Inflammatory macrophage treated with lipopolysaccharide for 4 hours (primary cell): ENCODE measurements around the gene TNPO3.
A peak's percentile ranks its signal among the peaks of the same experiment; 100 is the strongest.
"Not testable (repeated sequence)": the region's sequence is repeated elsewhere in the genome, so short reads cannot be mapped to it uniquely, and the experiment has no call there.

Experiments
- DNase-seq: peaks from one replicate; pipeline ENCODE4 v3.0.0-alpha.2; 2020

The TNPO3 gene

DNA sequence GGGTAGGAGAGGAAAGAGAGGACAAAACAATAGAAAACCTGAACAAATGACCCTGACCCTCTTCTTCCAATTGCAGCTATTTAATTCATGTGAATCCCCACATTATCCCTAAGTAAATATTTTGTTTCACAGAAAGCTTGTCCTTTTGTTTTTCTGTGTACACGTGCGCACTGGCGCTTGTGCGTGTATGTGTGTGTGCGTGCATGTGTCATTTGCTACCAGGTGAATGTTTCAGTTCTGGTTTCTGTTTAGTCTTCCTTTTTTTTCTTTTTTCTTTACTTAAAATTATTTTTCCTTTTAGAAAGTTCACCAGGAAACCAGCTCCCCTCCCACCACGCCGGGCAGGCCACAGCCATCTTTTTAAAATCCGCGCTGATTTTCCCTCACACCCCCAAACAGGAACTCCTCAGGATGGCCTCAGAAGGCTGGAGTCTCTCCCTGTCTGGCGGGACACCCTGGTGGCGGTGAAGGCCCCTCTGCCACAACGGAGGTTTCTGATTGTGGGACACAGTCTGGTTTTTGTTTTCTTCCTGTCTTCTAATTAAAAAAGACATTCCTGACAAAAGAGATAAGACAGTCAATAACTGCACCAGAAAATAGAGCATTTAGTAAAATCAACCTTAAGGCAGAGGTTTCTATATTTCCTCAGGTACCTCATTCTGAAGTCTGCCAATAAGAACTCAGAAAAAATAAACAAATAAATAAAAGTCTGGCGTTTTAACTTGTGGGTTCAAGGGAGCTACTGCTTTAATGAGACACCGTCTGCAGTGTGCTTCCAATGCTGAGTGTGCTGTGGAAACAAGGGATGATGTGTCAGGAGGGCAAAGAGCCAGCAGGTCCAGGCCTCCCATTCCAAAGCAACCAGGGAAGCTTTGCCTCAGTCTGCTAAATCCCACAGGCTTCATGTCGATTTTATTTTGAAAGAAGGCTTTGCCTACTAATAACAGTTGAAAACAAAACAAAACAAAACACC is 99.8 kb downstream of the TNPO3 start:
- DNase-seq: no peak

- no peak for DNase-seq
Observed at GRCh38 chr7:128954150-128954549, 100.8 kb downstream of the TNPO3 start.

DNA sequence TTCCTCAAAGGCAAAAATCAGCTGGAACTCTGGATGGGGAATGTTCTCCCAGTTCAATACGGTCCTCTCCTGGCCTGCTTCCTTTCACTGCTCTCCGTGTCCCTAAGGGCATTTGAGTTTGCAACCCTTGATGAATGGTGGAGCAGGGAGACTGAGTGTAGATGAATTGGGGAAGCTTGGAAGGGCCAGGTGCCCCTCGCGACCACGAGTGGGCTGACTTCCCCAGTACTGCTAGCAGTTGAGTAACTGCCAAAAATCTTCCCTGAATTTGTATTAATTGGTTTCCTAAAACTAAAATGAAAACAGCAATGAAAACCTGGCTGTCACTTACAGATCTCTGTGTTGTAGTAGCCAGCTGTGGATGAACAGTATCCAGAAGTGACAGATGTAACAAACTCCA is 103.6 kb downstream of the TNPO3 start:
- DNase-seq: peak; percentile 30

- DNase-seq: peak; percentile 78
Observed at GRCh38 chr7:128948976-128949760, 105.7 kb downstream of the TNPO3 start.

DNA sequence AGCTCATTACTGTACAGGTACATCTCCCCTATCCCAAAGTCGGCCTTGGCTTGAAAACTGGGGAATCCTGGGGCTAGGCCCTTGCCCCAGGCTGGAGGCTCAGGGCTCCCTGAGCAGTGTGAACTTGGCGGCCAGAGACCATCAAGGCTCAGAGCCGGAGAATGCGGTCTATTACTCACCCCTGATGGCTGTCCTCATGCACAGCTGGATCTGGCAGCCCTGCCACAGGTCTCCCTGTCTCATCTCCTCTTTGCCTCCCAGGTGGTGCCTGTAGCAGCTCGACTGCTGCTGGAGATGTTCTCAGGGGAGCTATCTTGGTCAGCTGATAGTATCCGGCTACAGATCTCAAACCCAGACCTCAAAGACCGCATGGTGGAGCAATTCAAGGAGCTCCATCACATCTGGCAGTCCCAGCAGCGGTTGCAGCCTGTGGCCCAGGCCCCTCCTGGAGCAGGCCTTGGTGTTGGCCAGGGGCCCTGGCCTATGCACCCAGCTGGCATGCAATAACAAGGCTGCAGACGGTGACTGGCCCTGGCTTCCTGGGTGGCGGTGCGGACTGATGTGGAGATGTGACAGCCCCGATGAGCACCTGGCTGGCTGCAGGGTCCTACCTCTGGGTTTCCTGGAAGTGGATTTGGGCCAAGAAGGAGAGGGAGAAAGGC is 106.5 kb downstream of the TNPO3 start:
- DNase-seq: no peak

DNA sequence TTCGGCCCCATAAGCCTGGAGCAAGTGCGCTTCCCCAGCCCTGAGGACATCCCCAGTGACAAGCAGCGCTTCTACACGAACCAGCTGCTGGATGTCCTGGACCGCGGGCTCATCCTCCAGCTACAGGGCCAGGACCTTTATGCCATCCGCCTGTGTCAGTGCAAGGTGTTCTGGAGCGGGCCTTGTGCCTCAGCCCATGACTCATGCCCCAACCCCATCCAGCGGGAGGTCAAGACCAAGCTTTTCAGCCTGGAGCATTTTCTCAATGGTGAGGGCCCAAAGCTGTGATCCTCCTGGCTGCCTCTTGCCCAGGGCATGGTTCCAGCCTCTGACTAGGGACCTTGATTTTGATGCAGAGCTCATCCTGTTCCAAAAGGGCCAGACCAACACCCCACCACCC is 107.1 kb downstream of the TNPO3 start:
- DNase-seq: no peak

- DNase-seq: no peak
Observed at GRCh38 chr7:128946936-128947830, 107.7 kb downstream of the TNPO3 start.

- no peak for DNase-seq
Observed at GRCh38 chr7:128945668-128946366, 109.1 kb downstream of the TNPO3 start.

GRCh38 chr7:128944487-128945236 is 110.2 kb downstream of the TNPO3 start:
- no peak for DNase-seq

- not testable (repeated sequence) for DNase-seq
Observed at GRCh38 chr7:128943251-128943650, 111.7 kb downstream of the TNPO3 start.

GRCh38 chr7:128941946-128942526 is 112.9 kb downstream of the TNPO3 start:
- no peak for DNase-seq

- DNase-seq: no peak
Observed at GRCh38 chr7:128941323-128941890, 113.5 kb downstream of the TNPO3 start.

GRCh38 chr7:128940494-128941322 is 114.2 kb downstream of the TNPO3 start:
- peak; percentile 92 for DNase-seq

DNA sequence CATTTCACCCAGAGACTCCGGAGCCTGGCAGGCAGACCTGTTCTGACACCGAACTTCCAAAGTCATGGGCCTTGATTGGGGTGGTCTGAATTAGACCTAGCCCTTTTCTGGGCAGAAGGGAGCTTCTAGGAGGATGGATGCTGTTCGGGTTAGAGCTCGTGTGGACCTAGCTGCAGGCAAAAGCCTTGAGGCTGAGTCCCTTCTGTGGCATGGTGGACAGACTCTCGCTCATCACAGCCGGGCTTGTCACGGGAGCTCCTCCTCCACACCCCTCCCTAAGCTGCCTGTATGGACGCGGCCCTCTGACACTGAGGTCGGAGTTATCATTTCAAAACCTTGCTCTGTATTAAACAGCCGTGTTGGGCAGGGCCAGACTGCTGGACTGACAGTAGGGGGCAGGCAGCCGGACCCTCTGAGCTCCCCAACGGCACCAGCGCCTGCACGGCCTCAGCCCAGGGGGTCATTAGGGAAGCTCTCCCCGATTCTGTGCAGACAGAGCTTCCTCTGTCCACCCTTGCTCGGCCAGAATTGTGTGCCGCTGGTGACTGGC is 115.0 kb downstream of the TNPO3 start:
- peak; percentile 79 for DNase-seq

DNA sequence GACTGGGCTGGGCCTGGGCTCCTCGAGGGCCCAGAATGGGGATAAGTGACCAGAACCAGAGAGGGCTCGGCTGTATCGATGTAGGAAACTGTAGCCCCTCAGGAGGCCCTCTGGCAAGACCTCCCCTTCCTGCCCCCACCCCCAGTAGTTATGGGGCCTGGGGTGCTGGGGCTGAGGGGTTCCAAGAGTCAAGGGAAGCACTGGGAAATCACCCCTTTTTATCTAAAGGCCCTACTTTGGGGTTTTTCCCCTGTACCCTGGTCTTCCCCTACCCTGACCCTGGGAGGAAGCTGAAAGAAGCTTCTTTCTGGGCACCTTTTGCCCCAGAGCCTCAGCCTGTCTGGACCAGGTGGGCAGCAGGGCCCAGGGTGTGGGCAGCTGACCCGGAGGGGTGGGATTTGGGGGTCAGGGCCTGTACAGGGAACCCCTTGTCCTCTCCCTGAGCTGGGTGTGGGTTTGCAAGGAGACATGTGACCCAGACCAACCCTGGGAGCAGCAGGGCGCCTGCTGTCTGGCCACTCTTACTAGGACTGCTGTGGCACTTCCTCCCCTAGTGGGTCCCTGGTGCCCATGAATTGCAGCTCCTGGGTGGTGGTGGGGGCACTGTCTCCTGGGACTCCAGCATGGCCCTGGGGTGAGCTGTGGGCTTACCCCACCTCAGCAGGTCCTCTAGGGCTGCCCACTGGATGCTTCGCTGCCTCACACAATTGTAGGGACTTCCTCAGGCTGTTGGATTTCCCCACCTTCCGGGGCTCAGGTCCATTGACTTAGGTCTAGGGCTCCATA is 115.6 kb downstream of the TNPO3 start:
- DNase-seq: peak; percentile 51

GRCh38 chr7:128938544-128939074 is 116.3 kb downstream of the TNPO3 start:
- DNase-seq: peak; percentile 52
